Inferior parietal cortex (tissue), 1 donor: ENCODE measurements around the gene SOSTDC1.
"Not testable (repeated sequence)": the region's sequence is repeated elsewhere in the genome, so short reads cannot be mapped to it uniquely, and the experiment has no call there.

Experiments used
- DNase-seq: peaks from one replicate; pipeline ENCODE4 v3.0.0-alpha.2; 2016; ENCODE audit errors: extremely low spot score

Gene SOSTDC1, protein sequence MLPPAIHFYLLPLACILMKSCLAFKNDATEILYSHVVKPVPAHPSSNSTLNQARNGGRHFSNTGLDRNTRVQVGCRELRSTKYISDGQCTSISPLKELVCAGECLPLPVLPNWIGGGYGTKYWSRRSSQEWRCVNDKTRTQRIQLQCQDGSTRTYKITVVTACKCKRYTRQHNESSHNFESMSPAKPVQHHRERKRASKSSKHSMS

GRCh38 chr7:16465469-16466361, at the start of gene SOSTDC1:
SOSTDC1 (minus strand) TSS chr7:16465738; CDS start chr7:16465668, 70 bp downstream.
- peak; percentile 56 for DNase-seq

GRCh38 chr7:16514729-16515128, 49.2 kb upstream of the SOSTDC1 start:
- no peak for DNase-seq

DNA sequence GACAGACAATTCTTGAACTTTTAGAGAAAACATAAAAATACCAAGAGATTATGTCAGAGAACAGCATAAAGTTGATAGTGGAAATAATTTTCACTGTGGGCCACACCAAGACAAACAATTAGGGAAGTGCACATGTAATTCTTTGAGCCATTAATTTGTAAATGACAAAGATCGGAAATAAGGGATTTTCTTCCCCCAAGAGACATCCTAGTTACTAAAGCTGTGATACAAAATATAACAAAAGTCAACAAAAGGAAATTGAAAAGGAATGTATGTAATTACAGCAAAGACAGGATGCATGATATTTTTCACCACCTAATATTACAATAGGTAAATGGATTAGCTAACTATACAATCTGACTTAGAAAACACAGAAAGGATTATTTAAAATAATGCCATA, 48.7 kb upstream of the SOSTDC1 start:
- no peak for DNase-seq

DNA sequence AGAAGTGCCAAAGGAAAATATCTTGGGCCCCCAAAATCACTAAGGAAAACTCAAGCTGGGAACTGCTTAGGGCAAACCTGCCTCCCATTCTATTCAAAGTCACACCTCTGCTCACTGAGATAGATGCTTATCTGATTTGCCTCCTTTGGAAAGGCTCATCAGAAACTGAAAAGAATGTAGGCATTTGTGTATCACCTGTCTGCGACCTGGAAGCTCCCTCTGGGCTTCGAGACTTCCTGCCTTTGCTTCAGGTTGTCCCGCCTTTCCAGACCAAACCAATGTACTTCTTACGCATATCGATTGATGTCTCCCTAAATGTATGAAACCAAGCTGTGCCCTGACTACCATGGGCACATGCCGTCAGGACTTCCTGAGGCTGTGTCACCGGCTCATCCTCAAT, 46.6 kb upstream of the SOSTDC1 start:
- DNase-seq: no peak

DNA sequence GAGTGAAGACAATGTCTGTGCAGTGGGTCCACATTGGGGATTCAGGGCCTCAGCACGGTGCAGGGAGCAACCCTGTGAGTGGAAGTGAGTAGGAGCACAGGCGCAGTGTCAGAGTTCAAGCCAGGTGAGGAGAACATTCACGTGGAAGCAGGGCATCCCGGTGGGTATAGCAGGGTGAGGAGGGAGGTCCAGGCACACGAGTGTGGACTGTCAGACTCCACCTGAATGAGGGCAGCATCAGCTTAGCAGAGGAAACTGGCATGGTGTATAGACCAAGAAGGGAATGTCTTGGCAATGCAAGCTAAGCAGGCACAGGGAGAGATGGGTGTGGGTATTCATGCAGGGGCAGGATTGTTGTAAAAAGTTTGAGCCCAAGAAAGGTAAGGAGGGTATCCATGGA, 45.8 kb upstream of the SOSTDC1 start:
- DNase-seq: no peak

- no peak for DNase-seq
These were observed 44.3 kb upstream of the SOSTDC1 start for GRCh38 chr7:16509829-16510228.

GRCh38 chr7:16506422-16506821, 40.9 kb upstream of the SOSTDC1 start:
- DNase-seq: not testable (repeated sequence)

- DNase-seq: no peak
These were observed 38.5 kb upstream of the SOSTDC1 start for GRCh38 chr7:16504019-16504418.

- DNase-seq: no peak
These were observed 36.8 kb upstream of the SOSTDC1 start for GRCh38 chr7:16502303-16502702.

GRCh38 chr7:16498122-16498521, 32.6 kb upstream of the SOSTDC1 start:
- DNase-seq: no peak

DNA sequence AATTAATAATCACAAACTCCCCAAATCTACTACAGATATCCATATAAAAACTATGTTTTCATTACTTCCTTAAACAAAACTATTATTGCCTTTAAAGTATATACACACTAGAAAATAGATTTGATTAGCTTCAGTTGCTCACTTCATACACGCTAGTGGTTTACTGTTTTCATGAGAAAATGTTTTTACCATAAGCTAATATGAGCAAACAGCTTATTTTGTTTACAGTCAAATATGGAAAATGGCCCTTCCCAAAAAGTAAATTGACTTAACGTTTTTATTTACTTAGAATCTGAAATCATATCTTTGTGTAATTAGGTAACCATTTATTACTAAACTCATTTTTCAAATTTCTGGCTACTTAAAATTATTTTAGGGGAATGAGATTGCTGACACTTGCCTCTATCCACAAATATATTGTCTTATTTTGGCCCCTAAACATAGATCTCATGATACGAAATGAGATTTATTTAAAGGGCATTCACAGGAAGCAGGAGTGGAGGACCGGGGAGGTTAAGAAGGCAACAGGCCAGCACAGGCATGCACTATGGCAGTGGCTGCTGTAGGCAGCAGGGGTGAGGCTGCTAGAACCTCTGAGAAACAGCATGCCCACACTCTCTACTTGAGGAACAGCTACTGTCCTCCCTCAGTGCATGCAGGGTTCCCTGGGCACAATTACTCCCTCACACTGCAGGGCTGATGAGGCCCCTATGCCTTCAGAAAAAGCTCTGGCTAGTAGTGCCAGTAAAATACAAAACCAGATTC, 29.6 kb upstream of the SOSTDC1 start:
- DNase-seq: no peak

DNA sequence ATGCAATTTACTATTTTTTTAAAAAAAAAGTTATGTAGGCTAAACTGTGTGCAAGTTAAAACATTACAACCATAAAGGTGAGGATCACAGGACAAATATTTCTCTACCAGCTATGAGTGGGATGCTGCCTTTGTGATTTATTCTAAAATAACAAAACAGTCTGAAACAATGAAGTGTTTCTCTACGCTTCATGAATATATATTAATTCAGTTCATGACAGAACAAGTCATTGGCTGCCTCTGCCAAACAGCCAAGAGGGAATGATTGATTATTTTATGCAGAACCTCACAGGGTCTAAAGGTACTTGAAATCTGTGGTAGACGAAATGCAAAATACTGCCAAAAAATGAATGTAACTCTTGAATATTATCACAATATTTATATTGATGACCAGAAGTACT, 29.0 kb upstream of the SOSTDC1 start:
- DNase-seq: no peak

GRCh38 chr7:16493266-16493665, 27.7 kb upstream of the SOSTDC1 start:
- DNase-seq: no peak

GRCh38 chr7:16492513-16493062, 27.1 kb upstream of the SOSTDC1 start:
- DNase-seq: no peak

- DNase-seq: no peak
These were observed 25.6 kb upstream of the SOSTDC1 start for GRCh38 chr7:16491148-16491547.

GRCh38 chr7:16484453-16485158, 19.1 kb upstream of the SOSTDC1 start:
- DNase-seq: no peak

- DNase-seq: no peak
These were observed 14.1 kb upstream of the SOSTDC1 start for GRCh38 chr7:16479591-16479990.

- DNase-seq: no peak
These were observed 13.6 kb upstream of the SOSTDC1 start for GRCh38 chr7:16479161-16479560.

DNA sequence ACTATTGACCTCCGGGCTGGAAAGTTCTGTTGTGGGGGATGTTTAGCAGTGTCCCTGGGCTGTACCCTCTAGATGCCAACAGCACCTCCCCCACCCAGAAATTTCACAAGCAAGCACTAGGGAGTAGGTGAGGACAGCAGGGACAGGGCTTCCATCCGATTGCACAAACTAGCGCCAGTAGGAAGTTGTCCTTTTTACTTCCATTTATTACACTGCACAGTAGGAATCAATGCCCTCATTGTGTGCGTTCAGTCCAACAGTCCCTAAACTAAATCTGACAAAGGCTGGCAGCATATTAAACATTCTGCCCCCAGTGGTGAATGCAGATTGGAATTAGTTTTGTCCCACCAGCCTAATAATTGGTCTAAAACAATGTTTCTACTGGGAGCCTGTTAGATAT, 6.4 kb upstream of the SOSTDC1 start:
- no peak for DNase-seq

- DNase-seq: no peak
These were observed 1.4 kb downstream of the SOSTDC1 start for GRCh38 chr7:16463949-16464715.

- DNase-seq: no peak
These were observed 2.0 kb downstream of the SOSTDC1 start for GRCh38 chr7:16463520-16463919.
